ENCODE results near the gene USP32.

USP32 gene

DNA sequence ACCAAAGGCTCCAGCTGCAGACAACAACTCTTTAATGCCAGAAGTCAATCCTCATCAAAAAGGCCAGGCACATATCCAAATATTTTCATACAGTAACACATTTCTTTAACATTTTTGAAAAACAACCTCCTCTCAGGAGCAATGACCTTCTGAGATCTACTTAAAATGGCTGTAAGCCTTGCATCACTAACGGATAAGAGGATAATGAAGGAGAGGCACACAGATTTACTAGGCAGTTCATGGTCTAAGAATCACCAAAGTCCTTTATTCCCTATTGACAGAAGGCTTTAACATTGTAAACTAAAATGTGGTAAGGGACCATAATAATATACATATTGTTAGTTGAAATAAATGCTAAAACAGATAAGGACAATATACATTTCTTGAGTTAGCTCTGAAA lies 114.7 kb downstream of the USP32 start:
- in situ Hi-C loops (cut with MboI; ENCODE audit: low sequenced_read_pairs, unreplicated experiment), result no loop called here
- DNase-seq (ENCODE audit: low spot score), result no peak
- TF ChIP-seq, protein P1, sequence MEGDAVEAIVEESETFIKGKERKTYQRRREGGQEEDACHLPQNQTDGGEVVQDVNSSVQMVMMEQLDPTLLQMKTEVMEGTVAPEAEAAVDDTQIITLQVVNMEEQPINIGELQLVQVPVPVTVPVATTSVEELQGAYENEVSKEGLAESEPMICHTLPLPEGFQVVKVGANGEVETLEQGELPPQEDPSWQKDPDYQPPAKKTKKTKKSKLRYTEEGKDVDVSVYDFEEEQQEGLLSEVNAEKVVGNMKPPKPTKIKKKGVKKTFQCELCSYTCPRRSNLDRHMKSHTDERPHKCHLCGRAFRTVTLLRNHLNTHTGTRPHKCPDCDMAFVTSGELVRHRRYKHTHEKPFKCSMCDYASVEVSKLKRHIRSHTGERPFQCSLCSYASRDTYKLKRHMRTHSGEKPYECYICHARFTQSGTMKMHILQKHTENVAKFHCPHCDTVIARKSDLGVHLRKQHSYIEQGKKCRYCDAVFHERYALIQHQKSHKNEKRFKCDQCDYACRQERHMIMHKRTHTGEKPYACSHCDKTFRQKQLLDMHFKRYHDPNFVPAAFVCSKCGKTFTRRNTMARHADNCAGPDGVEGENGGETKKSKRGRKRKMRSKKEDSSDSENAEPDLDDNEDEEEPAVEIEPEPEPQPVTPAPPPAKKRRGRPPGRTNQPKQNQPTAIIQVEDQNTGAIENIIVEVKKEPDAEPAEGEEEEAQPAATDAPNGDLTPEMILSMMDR (IDR thresholded peaks at IDR 0.05; ENCODE audit: borderline replicate concordance, control extremely low read depth, extremely low read depth, insufficient read depth, missing control alignments), result no peak

DNA sequence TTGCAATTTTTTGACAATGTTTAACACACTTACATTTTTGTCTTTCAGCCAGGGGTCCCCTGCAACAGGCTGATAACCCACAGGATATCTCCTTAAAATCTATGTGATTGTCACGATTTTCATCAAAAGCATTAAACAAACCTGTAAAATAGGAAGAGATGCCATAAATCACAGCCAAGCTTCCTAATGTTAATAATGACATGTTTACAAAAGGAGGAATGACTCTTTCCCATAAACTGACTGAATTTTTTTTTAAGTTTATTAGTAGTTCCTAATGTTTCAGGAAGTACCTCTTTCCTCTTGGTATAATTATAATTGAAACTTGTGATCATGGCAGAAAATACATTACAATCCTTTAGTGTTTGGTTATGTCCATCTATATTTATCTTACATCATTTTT lies 122.5 kb downstream of the USP32 start:
- DNase-seq (ENCODE audit: low spot score), result no peak
- in situ Hi-C loops (cut with MboI; ENCODE audit: low sequenced_read_pairs, unreplicated experiment), result no loop called here
- TF ChIP-seq, protein P1 (IDR thresholded peaks at IDR 0.05; ENCODE audit: borderline replicate concordance, control extremely low read depth, extremely low read depth, insufficient read depth, missing control alignments), result no peak

DNA sequence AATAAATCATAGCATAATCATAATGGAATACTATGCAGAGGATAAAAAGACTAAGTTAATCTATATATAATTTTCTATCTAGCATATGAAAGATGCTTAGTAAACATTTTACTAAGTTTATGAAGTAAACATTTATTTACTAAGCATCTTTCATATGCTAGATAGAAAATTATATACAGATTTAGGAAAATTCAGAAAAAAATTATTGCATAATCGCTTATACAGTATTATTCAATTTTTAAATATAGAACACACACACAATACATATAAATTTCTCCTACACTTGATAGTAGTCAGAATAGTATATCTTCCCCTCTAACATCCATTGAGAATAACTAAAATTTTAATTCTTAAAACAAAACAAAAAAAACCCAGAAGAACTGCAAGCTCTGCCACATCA lies 131.4 kb downstream of the USP32 start:
- TF ChIP-seq, protein P1 (IDR thresholded peaks at IDR 0.05; ENCODE audit: borderline replicate concordance, control extremely low read depth, extremely low read depth, insufficient read depth, missing control alignments), result no peak
- in situ Hi-C loops (cut with MboI; ENCODE audit: low sequenced_read_pairs, unreplicated experiment), result no loop called here

DNA sequence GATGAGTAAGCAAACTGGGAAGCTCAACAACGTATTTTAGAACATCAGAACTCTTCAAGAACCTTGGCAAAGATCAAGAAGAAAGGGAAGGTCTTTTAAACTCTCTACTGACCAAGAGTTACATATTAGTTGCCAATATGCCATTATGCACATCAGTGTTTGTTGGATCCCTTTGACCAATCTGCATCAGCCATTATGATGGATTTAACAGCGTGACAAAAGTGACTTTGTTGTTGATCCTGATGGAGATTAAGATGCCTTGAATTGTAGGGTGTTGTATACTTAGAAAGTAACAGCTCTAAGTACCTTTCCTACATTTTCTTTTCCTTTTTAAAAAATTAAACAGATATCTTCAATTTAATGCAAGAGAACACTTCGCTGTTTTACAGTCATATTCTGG lies 133.6 kb downstream of the USP32 start:
- TF ChIP-seq, protein P1 (IDR thresholded peaks at IDR 0.05; ENCODE audit: borderline replicate concordance, control extremely low read depth, extremely low read depth, insufficient read depth, missing control alignments), result no peak
- no peak for DNase-seq (ENCODE audit: low spot score)
- in situ Hi-C loops (cut with MboI; ENCODE audit: low sequenced_read_pairs, unreplicated experiment), result no loop called here

More for the DNA sequence above, 131.4 kb downstream of the USP32 start:
- no peak for DNase-seq (ENCODE audit: low spot score)

DNA sequence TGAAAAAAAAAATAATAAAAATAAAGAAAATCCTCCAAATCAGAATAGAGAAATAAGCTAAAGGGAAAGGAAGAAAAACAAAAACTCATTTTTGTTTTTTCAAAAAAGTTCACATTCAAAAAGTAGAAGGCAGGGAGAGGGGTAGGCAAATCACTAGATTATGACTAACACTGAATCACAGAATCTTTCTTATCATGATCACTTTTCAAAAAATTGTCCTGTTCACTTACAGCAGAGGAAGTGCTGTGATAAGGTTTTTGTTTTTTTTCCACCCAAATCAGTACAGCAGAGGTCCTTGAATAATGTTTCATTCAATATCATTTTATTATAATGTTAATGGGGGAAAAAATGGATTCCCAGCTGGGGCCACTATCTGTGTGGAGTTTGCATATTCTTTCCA lies 135.8 kb downstream of the USP32 start:
- in situ Hi-C loops (cut with MboI; ENCODE audit: low sequenced_read_pairs, unreplicated experiment), result no loop called here
- TF ChIP-seq, protein P1 (IDR thresholded peaks at IDR 0.05; ENCODE audit: borderline replicate concordance, control extremely low read depth, extremely low read depth, insufficient read depth, missing control alignments), result no peak
- DNase-seq (ENCODE audit: low spot score), result no peak

DNA sequence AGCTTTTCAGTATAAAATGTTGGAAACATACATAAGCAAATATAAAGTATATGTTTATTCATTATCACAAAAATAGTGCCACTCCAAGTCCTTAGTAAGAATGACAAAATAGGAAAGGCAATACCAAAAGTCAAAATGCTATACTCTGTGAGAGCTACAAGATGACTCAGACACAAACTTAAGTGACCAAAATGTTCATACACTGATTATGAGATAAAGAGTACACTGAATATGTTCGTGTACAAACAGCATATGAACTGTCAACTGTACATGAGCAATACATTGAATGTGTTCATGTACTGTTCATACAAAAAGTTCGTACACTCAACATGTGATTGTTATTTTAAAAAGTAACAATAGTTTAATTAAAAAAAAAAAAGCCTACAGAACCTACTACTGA lies 138.9 kb downstream of the USP32 start:
- TF ChIP-seq, protein P1 (IDR thresholded peaks at IDR 0.05; ENCODE audit: borderline replicate concordance, control extremely low read depth, extremely low read depth, insufficient read depth, missing control alignments), result no peak
- DNase-seq (ENCODE audit: low spot score), result no peak
- in situ Hi-C loops (cut with MboI; ENCODE audit: low sequenced_read_pairs, unreplicated experiment), result no loop called here

DNA sequence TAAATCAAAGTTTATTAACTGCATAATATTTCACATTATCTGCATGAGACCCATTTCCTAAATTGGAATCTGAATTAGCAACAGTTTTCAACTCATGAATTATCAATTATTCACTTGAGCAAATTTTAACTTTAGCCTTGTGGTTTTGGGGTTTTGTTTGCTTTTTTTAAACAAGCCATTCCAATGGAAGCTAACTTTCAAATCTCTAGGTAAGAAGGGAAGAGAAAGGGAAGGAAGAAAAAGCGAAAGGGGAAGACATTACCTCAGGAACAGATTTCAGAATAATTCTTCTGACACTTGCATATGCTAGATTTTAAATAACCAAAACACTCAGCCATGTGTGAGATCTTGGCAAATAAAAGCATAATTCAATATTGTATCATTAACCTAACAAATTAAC lies 139.5 kb downstream of the USP32 start:
- in situ Hi-C loops (cut with MboI; ENCODE audit: low sequenced_read_pairs, unreplicated experiment), result no loop called here
- TF ChIP-seq, protein P1 (IDR thresholded peaks at IDR 0.05; ENCODE audit: borderline replicate concordance, control extremely low read depth, extremely low read depth, insufficient read depth, missing control alignments), result no peak
- DNase-seq (ENCODE audit: low spot score), result no peak

Data from GM13976 (cell line).